Muscle of leg (tissue), 11 donors: ENCODE results near the gene COX19. TPM values are rescaled to one million over a fixed set of nuclear protein-coding genes. Genes with fewer than 3 reads are reported as not detected.

Experiments
- DNase-seq: peaks from one replicate; pipeline ENCODE4 v3.0.0; 2013
- H3K27ac ChIP-seq: one replicate; pipeline ENCODE4 v1.5.1; 2013; ENCODE audit warnings: mild to moderate bottlenecking, low read length, control low read depth
- H3K27me3 ChIP-seq: one replicate; pipeline ENCODE4 v1.6.1; 2013; ENCODE audit warnings: low read length; ENCODE audit not compliant: control insufficient read depth, insufficient read depth
- H3K36me3 ChIP-seq: one replicate; pipeline ENCODE4 v1.6.1; 2013; ENCODE audit warnings: low read length; ENCODE audit not compliant: control insufficient read depth, insufficient read depth
- H3K4me1 ChIP-seq: one replicate; pipeline ENCODE4 v1.6.1; 2013; ENCODE audit warnings: low read length; ENCODE audit not compliant: control insufficient read depth, insufficient read depth
- H3K4me3 ChIP-seq: one replicate; pipeline ENCODE4 v1.5.1; 2013; ENCODE audit warnings: low read length, control low read depth
- H3K9me3 ChIP-seq: replicated peaks from 2 replicates; pipeline ENCODE4 v1.6.1; 2013; ENCODE audit warnings: low read depth, low read length; ENCODE audit not compliant: control insufficient read depth
- WGBS: methylation state at CpG from one replicate; pipeline ENCODE4 v1.1.5; 2013; ENCODE audit warnings: missing lambda C conversion rate; ENCODE audit not compliant: insufficient coverage; 5-methylcytosine and 5-hydroxymethylcytosine counted together
- polyA plus RNA-seq, 8 donors: library from polyadenylated mRNA; unstranded; fragments of 120-200 nt; gene quantifications; one replicate each; pipeline versions ENCODE4 v1.2.1 to v1.2.3, GENCODE V29; 2013; ENCODE audit warnings: inconsistent platforms in 1 of 8, low replicate concordance in 1 of 8; ENCODE audit not compliant: insufficient read length in 8 of 8, insufficient read depth in 1 of 8
- total RNA-seq: library from RNA; stranded (reverse); fragments of 120-200 nt; gene quantifications from one replicate; pipeline ENCODE4 v1.2.4, GENCODE V29; 2013

COX19 gene
- total and polyA plus RNA-seq, 9 donors, result 8.9 to 12.4 (median 10.6) TPM

- Histone ChIP-seq H3K27ac (no peak overlapping the region), H3K36me3 (no peaks in the 10 kb centered on the region), H3K27me3 (peaks cover 37% of the 10 kb centered on the region), H3K9me3 (no peaks in the 10 kb centered on the region), H3K4me1 (peaks cover 14% of the 10 kb centered on the region), H3K4me3 (no peak overlapping the region)
- 71% methylated on average over 11 of the region's 20 CpGs for WGBS
- no peak for DNase-seq
Observed at GRCh38 chr7:952548-953441, 22.6 kb downstream of the COX19 start.

- H3K4me3 ChIP-seq, result no peak overlapping the region
- peaks cover 33% of the 10 kb centered on the region for H3K27me3 ChIP-seq
- H3K36me3 ChIP-seq, result no peaks in the 10 kb centered on the region
- WGBS, result 81% methylated on average over 17 of the region's 21 CpGs
- no peak overlapping the region for H3K27ac ChIP-seq
- peaks cover 14% of the 10 kb centered on the region for H3K4me1 ChIP-seq
- no peak for DNase-seq
- H3K9me3 ChIP-seq, result no peaks in the 10 kb centered on the region
Observed at GRCh38 chr7:951881-952547, 23.3 kb downstream of the COX19 start.

- H3K4me3 ChIP-seq, result no peak overlapping the region
- WGBS, result 82% methylated on average over 27 of the region's 28 CpGs
- H3K4me1 ChIP-seq, result peaks cover 10% of the 10 kb centered on the region
- no peak for DNase-seq
- H3K9me3 ChIP-seq, result no peaks in the 10 kb centered on the region
- no peaks in the 10 kb centered on the region for H3K36me3 ChIP-seq
- peaks cover 17% of the 10 kb centered on the region for H3K27me3 ChIP-seq
- no peak overlapping the region for H3K27ac ChIP-seq
Observed at GRCh38 chr7:949021-949934, 26.1 kb downstream of the COX19 start.

- Histone ChIP-seq H3K9me3 (no peaks in the 10 kb centered on the region), H3K4me3 (no peak overlapping the region), H3K36me3 (no peaks in the 10 kb centered on the region), H3K27me3 (peaks cover 4% of the 10 kb centered on the region), H3K27ac (no peak overlapping the region), H3K4me1 (no peaks in the 10 kb centered on the region)
- DNase-seq, result no peak
- WGBS, result 83% methylated on average over 34 of the region's 37 CpGs
Observed at GRCh38 chr7:947391-948210, 27.7 kb downstream of the COX19 start.

GRCh38 chr7:946256-946996, 28.9 kb downstream of the COX19 start:
- no peaks in the 10 kb centered on the region for H3K9me3 ChIP-seq

GRCh38 chr7:945556-946255, 29.6 kb downstream of the COX19 start:
- 65% methylated on average over 21 of the region's 30 CpGs for WGBS
- H3K27ac ChIP-seq, result no peak overlapping the region

More at GRCh38 chr7:946256-946996, 28.9 kb downstream of the COX19 start:
- H3K27me3 ChIP-seq, result no peaks in the 10 kb centered on the region
- H3K4me1 ChIP-seq, result no peaks in the 10 kb centered on the region
- H3K27ac ChIP-seq, result no peak overlapping the region
- H3K4me3 ChIP-seq, result no peak overlapping the region
- 63% methylated on average over 25 of the region's 29 CpGs for WGBS
- no peaks in the 10 kb centered on the region for H3K36me3 ChIP-seq
- DNase-seq, result no peak

GRCh38 chr7:945147-945555, 30.2 kb downstream of the COX19 start:
- Histone ChIP-seq H3K9me3 (peaks cover 5% of the 10 kb centered on the region), H3K27me3 (no peaks in the 10 kb centered on the region), H3K27ac (no peak overlapping the region), H3K36me3 (no peaks in the 10 kb centered on the region), H3K4me3 (no peak overlapping the region), H3K4me1 (no peaks in the 10 kb centered on the region)
- no peak for DNase-seq
- WGBS, result 74% methylated on average over 12 of the region's 13 CpGs

More at GRCh38 chr7:945556-946255, 29.6 kb downstream of the COX19 start:
- Histone ChIP-seq H3K27me3 (no peaks in the 10 kb centered on the region), H3K9me3 (no peaks in the 10 kb centered on the region), H3K4me3 (no peak overlapping the region), H3K36me3 (no peaks in the 10 kb centered on the region), H3K4me1 (no peaks in the 10 kb centered on the region)
- DNase-seq, result no peak

GRCh38 chr7:944744-945143, 30.6 kb downstream of the COX19 start:
- 87% methylated on average over 4 of the region's 5 CpGs for WGBS
- H3K4me3 ChIP-seq, result no peak overlapping the region
- no peaks in the 10 kb centered on the region for H3K27me3 ChIP-seq
- no peak for DNase-seq
- no peak overlapping the region for H3K27ac ChIP-seq
- H3K36me3 ChIP-seq, result no peaks in the 10 kb centered on the region
- H3K4me1 ChIP-seq, result no peaks in the 10 kb centered on the region
- H3K9me3 ChIP-seq, result peaks cover 5% of the 10 kb centered on the region
